ENCODE results near the gene WNT3A. TPM values are rescaled to one million over a fixed set of nuclear protein-coding genes. Genes with fewer than 3 reads are reported as not detected.
"Not testable (repeated sequence)": the region's sequence is repeated elsewhere in the genome, so short reads cannot be mapped to it uniquely, and the experiment has no call there.

The WNT3A gene
- polyA plus RNA-seq, 1 of the 3 experiments (the other 2 are of a cell fraction) = not detected

DNA sequence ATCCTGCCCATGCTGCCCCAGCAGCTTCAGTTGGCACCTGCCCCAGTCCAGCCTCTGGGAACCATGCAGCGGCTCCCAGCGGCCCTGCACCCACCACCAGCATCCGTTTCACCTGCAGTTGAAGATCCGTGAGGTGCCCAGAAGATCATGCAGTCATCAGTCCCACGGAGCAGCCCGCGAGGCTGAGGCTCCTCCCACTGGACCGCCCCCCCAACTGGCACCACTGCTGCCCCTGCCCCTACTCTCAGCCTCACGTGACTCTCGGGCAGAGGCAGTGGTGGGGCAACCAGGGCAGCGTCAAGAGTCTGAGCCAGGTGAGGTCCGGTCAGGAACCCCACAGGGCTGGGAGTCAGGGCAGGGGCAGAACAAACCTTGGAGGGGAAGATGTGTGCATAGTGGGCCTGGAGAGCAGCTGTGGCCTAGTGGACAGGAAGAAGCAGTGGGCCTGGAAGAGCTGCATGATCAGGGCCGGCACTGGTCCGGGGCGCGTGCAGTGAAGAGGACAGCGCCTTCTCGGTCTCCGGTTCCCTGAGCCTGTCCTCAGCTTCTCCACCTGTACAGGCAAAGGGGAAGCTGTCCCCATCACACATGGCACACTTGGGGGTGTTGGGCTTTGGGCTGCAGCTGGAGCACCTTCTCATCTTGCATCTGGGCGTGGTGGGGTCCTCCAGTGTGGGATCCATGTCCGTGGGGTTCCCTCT, 31.1 kb upstream of the WNT3A start:
- H3K9ac ChIP-seq; H2AFZ ChIP-seq (ENCODE audit: low read depth); DNase-seq; H3K4me3 ChIP-seq (ENCODE audit: low read depth in 2 of 2, low read length in 1 of 2); H3F3A ChIP-seq (replicated peaks; ENCODE audit: insufficient read depth); POLR2A ChIA-PET; H3K9me3 ChIP-seq; H3K27me3 ChIP-seq (ENCODE audit: insufficient read depth); CTCF ChIA-PET; H3K79me2 ChIP-seq (ENCODE audit: insufficient read depth); H3K4me2 ChIP-seq; H3K9me2 ChIP-seq; H3K36me3 ChIP-seq (replicated peaks in 1 of 2; ENCODE audit: control insufficient read depth in 1 of 2, insufficient read depth in 2 of 2, low read length in 1 of 2); H4K20me1 ChIP-seq (ENCODE audit: insufficient read depth); H3K27ac ChIP-seq (ENCODE audit: low read depth in 2 of 2, low read length in 1 of 2); H3K4me1 ChIP-seq (ENCODE audit: control insufficient read depth in 1 of 2, insufficient read depth in 2 of 2, low read depth in 1 of 2, low read length in 1 of 2): not testable (repeated sequence)
- WGBS (ENCODE audit: low lambda C conversion rate) = 60% methylated on average over 1 of the region's 21 CpGs

DNA sequence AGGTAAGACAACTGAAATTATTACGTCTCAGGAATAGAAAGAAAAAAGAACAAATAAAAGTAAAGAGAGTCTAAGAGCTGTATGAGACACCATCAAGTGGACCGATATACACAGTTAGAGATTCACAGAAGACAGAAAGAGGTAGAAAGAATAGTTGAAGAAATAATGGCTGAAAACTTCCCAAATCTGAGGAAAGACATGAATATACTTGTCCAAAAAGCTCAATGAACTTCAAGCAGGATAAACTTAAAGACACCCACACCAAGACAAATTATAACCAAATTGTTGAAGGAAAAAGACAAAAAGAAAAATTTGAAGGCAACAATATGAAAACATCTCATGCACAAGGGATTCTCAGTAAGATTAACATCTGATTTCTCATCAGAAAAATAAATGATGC, 19.6 kb upstream of the WNT3A start:
- CTCF ChIA-PET = no interaction called here

DNA sequence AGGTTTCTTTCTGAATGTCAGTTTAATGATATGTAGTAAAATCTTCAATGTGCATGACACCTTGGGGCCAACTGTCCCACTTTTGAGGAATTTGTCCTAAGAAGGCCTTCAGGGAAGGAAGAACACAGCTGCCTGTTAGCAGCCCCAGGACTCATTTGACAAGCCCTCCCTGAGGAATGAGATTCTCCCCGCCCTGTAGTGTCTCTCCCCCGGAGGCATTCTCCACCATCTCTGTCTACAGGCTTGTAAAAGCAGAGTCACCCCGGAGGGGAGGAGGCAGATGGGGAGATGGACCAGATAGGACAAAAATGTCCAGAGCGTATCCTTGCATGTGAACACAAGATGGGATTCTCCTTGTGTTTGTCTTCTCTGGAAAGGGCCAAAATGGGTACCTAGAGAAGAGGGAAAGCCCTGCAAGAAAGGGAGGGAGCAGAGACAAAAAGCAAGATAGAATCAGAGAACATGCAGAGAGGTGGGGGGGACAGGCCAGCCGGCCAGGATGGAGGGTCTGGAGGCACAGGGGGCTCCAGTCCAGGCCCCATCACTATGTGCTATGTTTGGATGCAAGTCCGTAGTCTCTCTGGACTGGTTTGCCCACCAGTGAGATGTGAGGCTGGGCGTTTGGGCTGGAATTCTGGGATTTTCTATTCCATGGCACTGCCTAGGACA, 12.0 kb upstream of the WNT3A start:
- Histone ChIP-seq H3K4me1 (ENCODE audit: control insufficient read depth in 1 of 2, insufficient read depth in 2 of 2, low read depth in 1 of 2, low read length in 1 of 2) (no peaks in the 10 kb centered on the region), H3K9me2 (no peaks in the 10 kb centered on the region), H3K9me3 (0 out of 2 replicates have a peak, but pooled peaks cover 5% of the 10 kb centered on the region), H3K9ac (no peak overlapping the region), H3F3A (replicated peaks; ENCODE audit: insufficient read depth) (no peaks in the 10 kb centered on the region), H3K36me3 (replicated peaks in 1 of 2; ENCODE audit: control insufficient read depth in 1 of 2, insufficient read depth in 2 of 2, low read length in 1 of 2) (no peaks in the 10 kb centered on the region), H3K27me3 (ENCODE audit: insufficient read depth) (no peaks in the 10 kb centered on the region; the same call in 1 of the 2 replicates), H2AFZ (ENCODE audit: low read depth) (no peak overlapping the region), H3K27ac (ENCODE audit: low read depth in 2 of 2, low read length in 1 of 2) (no peak overlapping the region), H3K79me2 (ENCODE audit: insufficient read depth) (no peaks in the 10 kb centered on the region), H3K4me3 (ENCODE audit: low read depth in 2 of 2, low read length in 1 of 2) (no peak overlapping the region), H3K4me2 (no peak overlapping the region), H4K20me1 (ENCODE audit: insufficient read depth) (no peaks in the 10 kb centered on the region)
- no peak for TF ChIP-seq NFIC (IDR thresholded peaks at IDR 0.05; ENCODE audit: borderline replicate concordance)
- TF ChIP-seq TEAD4 (IDR thresholded peaks at IDR 0.05; ENCODE audit: borderline replicate concordance, insufficient read depth) = no peak
- TF ChIP-seq, protein P1, sequence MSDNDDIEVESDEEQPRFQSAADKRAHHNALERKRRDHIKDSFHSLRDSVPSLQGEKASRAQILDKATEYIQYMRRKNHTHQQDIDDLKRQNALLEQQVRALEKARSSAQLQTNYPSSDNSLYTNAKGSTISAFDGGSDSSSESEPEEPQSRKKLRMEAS (IDR thresholded peaks at IDR 0.05; ENCODE audit: low read depth) = no peak
- TF ChIP-seq, protein P2, sequence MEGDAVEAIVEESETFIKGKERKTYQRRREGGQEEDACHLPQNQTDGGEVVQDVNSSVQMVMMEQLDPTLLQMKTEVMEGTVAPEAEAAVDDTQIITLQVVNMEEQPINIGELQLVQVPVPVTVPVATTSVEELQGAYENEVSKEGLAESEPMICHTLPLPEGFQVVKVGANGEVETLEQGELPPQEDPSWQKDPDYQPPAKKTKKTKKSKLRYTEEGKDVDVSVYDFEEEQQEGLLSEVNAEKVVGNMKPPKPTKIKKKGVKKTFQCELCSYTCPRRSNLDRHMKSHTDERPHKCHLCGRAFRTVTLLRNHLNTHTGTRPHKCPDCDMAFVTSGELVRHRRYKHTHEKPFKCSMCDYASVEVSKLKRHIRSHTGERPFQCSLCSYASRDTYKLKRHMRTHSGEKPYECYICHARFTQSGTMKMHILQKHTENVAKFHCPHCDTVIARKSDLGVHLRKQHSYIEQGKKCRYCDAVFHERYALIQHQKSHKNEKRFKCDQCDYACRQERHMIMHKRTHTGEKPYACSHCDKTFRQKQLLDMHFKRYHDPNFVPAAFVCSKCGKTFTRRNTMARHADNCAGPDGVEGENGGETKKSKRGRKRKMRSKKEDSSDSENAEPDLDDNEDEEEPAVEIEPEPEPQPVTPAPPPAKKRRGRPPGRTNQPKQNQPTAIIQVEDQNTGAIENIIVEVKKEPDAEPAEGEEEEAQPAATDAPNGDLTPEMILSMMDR (IDR thresholded peaks at IDR 0.05) = no peak
- no peak for TF ChIP-seq SIN3A (IDR thresholded peaks at IDR 0.05; ENCODE audit: borderline replicate concordance, low read depth, low read length)
- no peak for TF ChIP-seq FOXM1 (IDR thresholded peaks at IDR 0.05; ENCODE audit: low read depth)
- TF ChIP-seq EZH2phosphoT487 (IDR thresholded peaks at IDR 0.05; ENCODE audit: borderline replicate concordance, low read depth) = no peak
- 4% methylated on average over 7 of the region's 7 CpGs for WGBS (ENCODE audit: low lambda C conversion rate)
- DNase-seq = no peak
- ChIA-PET CTCF (interaction anchor here (1.9 kb wide), 1 partner anchor 9 kb away, joined by 6 read pairs; no protein-coding TSS in a partner anchor), POLR2A (no interaction called here)

More for the DNA sequence above, 19.6 kb upstream of the WNT3A start:
- Histone ChIP-seq H3K79me2 (ENCODE audit: insufficient read depth) (no peaks in the 10 kb centered on the region), H2AFZ (ENCODE audit: low read depth) (no peak overlapping the region), H3K36me3 (replicated peaks in 1 of 2; ENCODE audit: control insufficient read depth in 1 of 2, insufficient read depth in 2 of 2, low read length in 1 of 2) (no peaks in the 10 kb centered on the region), H3K9me2 (no peaks in the 10 kb centered on the region), H3K4me2 (no peak overlapping the region), H3K9me3 (no peaks in the 10 kb centered on the region), H3K4me3 (ENCODE audit: low read depth in 2 of 2, low read length in 1 of 2) (no peak overlapping the region), H3K9ac (no peak overlapping the region), H3K4me1 (ENCODE audit: control insufficient read depth in 1 of 2, insufficient read depth in 2 of 2, low read depth in 1 of 2, low read length in 1 of 2) (no peaks in the 10 kb centered on the region), H3F3A (replicated peaks; ENCODE audit: insufficient read depth) (no peaks in the 10 kb centered on the region), H3K27ac (ENCODE audit: low read depth in 2 of 2, low read length in 1 of 2) (no peak overlapping the region), H4K20me1 (ENCODE audit: insufficient read depth) (no peaks in the 10 kb centered on the region), H3K27me3 (ENCODE audit: insufficient read depth) (no peaks in the 10 kb centered on the region)
- 38% methylated on average over 2 of the region's 2 CpGs for WGBS (ENCODE audit: low lambda C conversion rate)
- TF ChIP-seq, protein P1 (IDR thresholded peaks at IDR 0.05; ENCODE audit: low read depth) = no peak
- no peak for TF ChIP-seq POLR2AphosphoS5 (IDR thresholded peaks at IDR 0.05; ENCODE audit: low read depth, low read length)
- no peak for TF ChIP-seq MEF2A (IDR thresholded peaks at IDR 0.05; ENCODE audit: borderline replicate concordance, low read depth)
- no peak for TF ChIP-seq GATA2 (CRISPR knock-in tag; IDR thresholded peaks at IDR 0.05)
- no peak for TF ChIP-seq NRF1 (IDR thresholded peaks at IDR 0.05; ENCODE audit: low read depth, low read length)
- DNase-seq = no peak
- POLR2A ChIA-PET = no interaction called here

Data from SK-N-SH (cell line).